GM12875 (cell line): Measurements from ENCODE around the gene ELOVL6.

Experiments used
- H3K4me3 ChIP-seq: one replicate; pipeline ENCODE4 v1.5.1; 2011; ENCODE audit warnings: low read depth, low read length, control low read depth
- TF ChIP-seq, protein P1 (sequence below): IDR thresholded peaks from 2 replicates; pipeline ENCODE4 v1.5.1; 2011; ENCODE audit warnings: low read depth, mild to moderate bottlenecking, control low read depth, inconsistent platforms, low read length, moderate library complexity, borderline replicate concordance; ENCODE audit not compliant: insufficient read depth

Gene ELOVL6

DNA sequence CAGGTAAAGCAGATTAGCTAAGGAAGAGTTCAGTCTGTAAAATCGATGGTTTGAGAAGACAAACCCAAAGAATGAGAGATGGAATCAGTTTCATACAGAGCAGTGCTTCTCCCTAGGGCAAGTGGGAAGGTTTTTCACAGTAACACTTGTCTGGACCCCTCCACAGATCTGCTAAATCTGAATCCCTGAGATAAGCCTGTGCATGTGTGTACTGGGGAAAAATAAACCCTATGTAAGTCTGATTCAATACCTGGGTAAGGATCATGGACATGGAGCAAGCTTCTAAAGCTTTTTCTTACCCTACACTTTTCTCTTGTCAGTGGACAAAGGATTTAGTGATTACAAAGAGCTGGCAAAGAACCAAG is 13.6 kb downstream of the ELOVL6 start:
- TF ChIP-seq, protein P1, sequence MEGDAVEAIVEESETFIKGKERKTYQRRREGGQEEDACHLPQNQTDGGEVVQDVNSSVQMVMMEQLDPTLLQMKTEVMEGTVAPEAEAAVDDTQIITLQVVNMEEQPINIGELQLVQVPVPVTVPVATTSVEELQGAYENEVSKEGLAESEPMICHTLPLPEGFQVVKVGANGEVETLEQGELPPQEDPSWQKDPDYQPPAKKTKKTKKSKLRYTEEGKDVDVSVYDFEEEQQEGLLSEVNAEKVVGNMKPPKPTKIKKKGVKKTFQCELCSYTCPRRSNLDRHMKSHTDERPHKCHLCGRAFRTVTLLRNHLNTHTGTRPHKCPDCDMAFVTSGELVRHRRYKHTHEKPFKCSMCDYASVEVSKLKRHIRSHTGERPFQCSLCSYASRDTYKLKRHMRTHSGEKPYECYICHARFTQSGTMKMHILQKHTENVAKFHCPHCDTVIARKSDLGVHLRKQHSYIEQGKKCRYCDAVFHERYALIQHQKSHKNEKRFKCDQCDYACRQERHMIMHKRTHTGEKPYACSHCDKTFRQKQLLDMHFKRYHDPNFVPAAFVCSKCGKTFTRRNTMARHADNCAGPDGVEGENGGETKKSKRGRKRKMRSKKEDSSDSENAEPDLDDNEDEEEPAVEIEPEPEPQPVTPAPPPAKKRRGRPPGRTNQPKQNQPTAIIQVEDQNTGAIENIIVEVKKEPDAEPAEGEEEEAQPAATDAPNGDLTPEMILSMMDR: no peak
- H3K4me3 ChIP-seq: no peak overlapping the region

DNA sequence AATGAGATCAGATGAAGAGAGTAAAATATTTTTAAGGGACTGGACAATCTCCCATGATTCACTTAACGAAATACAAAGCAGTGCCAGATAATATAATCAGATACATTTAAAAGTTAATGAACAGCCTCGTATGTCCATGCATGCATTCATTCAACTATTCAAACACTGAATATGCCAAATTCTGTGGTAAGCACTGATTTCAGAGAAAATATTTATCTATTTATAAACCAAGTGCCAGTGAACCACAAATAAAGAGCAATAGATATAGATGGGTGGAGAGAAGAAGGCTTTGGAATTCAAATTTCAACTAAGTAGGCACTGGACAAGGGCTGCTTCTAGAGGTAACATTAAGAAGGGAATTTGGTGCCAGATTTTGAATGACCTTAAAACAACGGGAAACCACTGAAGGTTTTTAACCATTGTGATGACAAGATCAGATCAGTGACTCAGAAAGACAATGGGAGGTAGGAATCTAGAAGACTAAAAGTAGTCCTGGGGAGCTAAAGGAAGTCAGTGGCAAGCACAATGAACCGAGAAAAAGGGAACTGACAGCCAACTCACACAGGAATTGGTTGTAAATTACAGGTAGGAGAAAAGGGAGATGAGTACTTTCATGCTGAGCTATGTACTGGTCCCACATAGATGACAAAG is 14.2 kb downstream of the ELOVL6 start:
- TF ChIP-seq, protein P1: no peak
- no peak overlapping the region for H3K4me3 ChIP-seq

DNA sequence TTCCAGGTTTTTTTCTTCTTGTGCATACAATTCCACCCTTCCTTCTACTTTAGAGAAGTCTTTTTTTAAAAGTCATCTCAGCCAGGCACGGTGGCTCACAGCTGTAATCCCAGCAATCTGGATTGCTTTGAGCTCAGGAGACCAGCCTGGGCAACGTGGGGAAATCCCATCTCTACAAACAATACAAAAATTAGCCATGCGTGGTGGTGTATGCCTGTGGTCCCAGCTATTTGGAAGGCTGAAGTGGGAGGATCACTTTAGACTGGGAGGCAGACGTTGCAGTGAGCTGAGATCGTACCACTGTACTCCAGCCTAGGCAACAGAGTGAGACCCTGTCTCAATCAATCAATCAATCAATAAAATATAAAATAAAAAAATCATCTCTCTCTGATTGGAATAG is 14.8 kb downstream of the ELOVL6 start:
- TF ChIP-seq, protein P1: no peak
- H3K4me3 ChIP-seq: no peak overlapping the region

DNA sequence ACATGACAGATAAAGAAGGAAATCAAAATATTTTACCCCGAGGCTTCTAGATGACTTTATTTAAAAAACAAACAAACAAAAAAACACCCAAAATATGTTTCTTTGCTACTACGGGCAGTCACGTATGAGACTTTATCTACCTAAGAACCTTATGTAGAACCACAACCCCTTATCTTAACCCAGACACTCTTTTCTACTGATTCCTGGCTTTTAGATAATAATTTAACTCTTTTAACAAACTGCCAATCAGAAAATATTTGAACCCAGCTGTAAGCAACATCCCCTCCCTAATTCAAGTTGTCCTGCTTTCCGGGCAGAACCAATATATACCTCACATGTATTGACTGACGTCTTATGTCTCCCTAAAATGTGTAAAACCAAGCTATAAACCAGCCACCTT is 15.4 kb downstream of the ELOVL6 start:
- TF ChIP-seq, protein P1: no peak
- no peak overlapping the region for H3K4me3 ChIP-seq

DNA sequence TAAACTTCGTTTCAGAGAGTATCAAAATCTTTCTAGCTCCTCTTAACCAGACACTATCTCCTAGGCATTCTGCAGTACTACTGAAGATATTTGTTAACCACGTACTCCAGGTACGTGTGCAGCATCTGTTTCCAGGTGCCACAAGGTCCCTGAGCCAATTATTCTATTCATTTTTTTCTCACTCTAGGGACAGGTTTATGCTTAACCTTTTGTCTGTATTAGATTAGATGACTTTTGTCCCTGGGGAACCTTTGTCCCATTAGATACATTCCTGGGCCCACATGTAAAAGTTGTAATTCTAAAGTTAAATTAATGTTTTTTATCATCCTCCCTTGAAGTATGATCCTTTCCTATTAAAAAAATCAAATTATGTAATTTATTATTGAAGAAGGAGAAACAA is 16.5 kb downstream of the ELOVL6 start:
- H3K4me3 ChIP-seq: no peak overlapping the region
- TF ChIP-seq, protein P1: no peak

DNA sequence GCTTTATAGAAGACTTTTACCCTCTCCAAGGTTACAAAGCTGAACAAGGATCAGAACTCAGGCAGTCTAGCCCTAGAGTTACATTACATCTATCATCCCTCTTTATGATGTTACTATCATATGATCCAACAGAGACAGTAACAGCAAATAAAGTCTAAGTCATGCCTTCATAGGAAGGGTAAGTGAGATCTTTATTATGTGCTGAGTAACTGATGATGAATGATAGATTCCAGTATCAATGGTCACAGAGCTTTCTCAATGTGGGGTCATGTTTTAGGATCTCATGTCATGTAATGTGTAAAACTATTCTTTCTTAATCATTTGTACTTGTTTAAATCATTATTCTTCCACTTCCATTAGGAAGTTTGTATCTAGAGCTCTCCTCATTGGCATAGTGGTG is 22.8 kb downstream of the ELOVL6 start:
- TF ChIP-seq, protein P1: no peak

DNA sequence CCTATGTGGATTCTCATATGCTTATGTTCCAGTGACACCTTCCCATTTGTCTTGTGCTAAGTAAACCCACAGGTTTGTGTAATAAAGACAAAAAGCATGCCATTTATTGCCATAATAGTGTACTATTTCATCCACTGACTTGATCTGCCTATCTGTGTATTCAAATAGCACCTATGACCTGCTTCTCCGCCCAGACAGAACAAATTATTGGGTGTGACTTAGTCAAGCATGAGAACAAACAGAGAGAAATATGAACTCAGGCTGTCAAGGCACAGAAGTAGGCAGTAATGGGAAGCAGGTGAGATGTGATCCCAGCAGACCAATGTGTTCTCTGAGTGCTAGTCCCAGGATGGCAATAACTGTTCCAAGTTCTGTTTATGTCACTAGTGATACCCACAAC is 25.4 kb downstream of the ELOVL6 start:
- TF ChIP-seq, protein P1: no peak
- no peak overlapping the region for H3K4me3 ChIP-seq

More for the DNA sequence above, 22.8 kb downstream of the ELOVL6 start:
- no peak overlapping the region for H3K4me3 ChIP-seq
